Panc1 (cell line): ENCODE results near the gene ARPP21. TPM values are rescaled to one million over a fixed set of nuclear protein-coding genes. Genes with fewer than 3 reads are reported as not detected.

Source experiments
- ATAC-seq: fragments of 200-7000 bp; cut with Tn5 transposase; 2 replicates; pipeline ENCODE4 v1.9.1; 2020; ENCODE audit warnings: mild to moderate bottlenecking, moderate library complexity
- BruUV-seq: library from RNA; stranded (reverse); fragments of 400-500 nt; replicated peaks from 2 replicates; lab custom pipeline; 2021; lab: Mats Ljungman, UMichigan
- CTCF ChIA-PET: fragments of 300-600 bp; sonication (Branson Sonifier 250); formaldehyde crosslinking; loops from one replicate; lab custom pipeline; 2022; ENCODE audit warnings: antibody characterized with exemption; lab: Charles Lee
- POLR2A ChIA-PET: fragments of 300-600 bp; sonication (Branson Sonifier 250); formaldehyde crosslinking; loops from one replicate; lab custom pipeline; 2022; ENCODE audit warnings: antibody characterized with exemption; lab: Charles Lee
- DNase-seq: peaks from one replicate; pipeline ENCODE4 v3.0.0-alpha.2; 2010; ENCODE audit warnings: low read depth, low spot score
- H3K27ac ChIP-seq: 2 replicates; pipeline ENCODE4 v1.5.1; 2011; ENCODE audit warnings: mild to moderate bottlenecking, low read length, inconsistent platforms
- H3K27me3 ChIP-seq: fragments of 200-500 bp; sonication (Bioruptor generic); 2 replicates; pipeline ENCODE4 v1.6.0; 2014; ENCODE audit warnings: low read length, inconsistent platforms; ENCODE audit not compliant: control insufficient read depth, insufficient read depth
- H3K36me3 ChIP-seq: fragments of 200-500 bp; sonication (Bioruptor generic); 2 replicates; pipeline ENCODE4 v1.5.1; 2014; ENCODE audit warnings: inconsistent platforms, mild to moderate bottlenecking, low read length, moderate library complexity; ENCODE audit not compliant: control insufficient read depth, insufficient read depth
- H3K4me1 ChIP-seq: 2 replicates; pipeline ENCODE4 v1.5.1; 2011; ENCODE audit warnings: inconsistent platforms, mild to moderate bottlenecking, low read length, moderate library complexity; ENCODE audit not compliant: control insufficient read depth, insufficient read depth
- H3K4me3 ChIP-seq, 2 experiments: 2 replicates each; pipeline ENCODE4 v1.5.1; 2011 to 2012; ENCODE audit warnings: low read depth in 2 of 2, low read length in 2 of 2, mild to moderate bottlenecking in 2 of 2, inconsistent platforms in 1 of 2, moderate library complexity in 1 of 2
- H3K9me3 ChIP-seq: fragments of 200-500 bp; sonication (Bioruptor generic); 2 replicates; pipeline ENCODE4 v1.5.1; 2014; ENCODE audit warnings: low read depth, mild to moderate bottlenecking, inconsistent platforms, low read length, moderate library complexity; ENCODE audit not compliant: control insufficient read depth, insufficient read depth
- CTCF ChIP-seq: fragments of 450-650 bp; IDR thresholded peaks from 2 replicates; pipeline ENCODE4 v1.5.1; 2017; ENCODE audit warnings: mild to moderate bottlenecking
- POLR2AphosphoS5 ChIP-seq: IDR thresholded peaks from 2 replicates; pipeline ENCODE4 v1.6.1; 2012; ENCODE audit warnings: mild to moderate bottlenecking, low read depth, low read length, moderate library complexity
- REST ChIP-seq, 2 experiments: IDR thresholded peaks; 2 replicates each; pipeline ENCODE4 v1.6.1; 2011 to 2012; ENCODE audit warnings: low read depth in 2 of 2, control low read depth in 1 of 2, low read length in 1 of 2, mild to moderate bottlenecking in 1 of 2, moderate library complexity in 1 of 2; ENCODE audit not compliant: insufficient read depth in 1 of 2
- SIN3A ChIP-seq: IDR thresholded peaks from 2 replicates; pipeline ENCODE4 v1.6.1; 2012; ENCODE audit warnings: low read depth, mild to moderate bottlenecking, low read length, moderate library complexity, borderline replicate concordance; ENCODE audit not compliant: insufficient read depth
- TCF7L2 ChIP-seq: IDR thresholded peaks from 2 replicates; pipeline ENCODE4 v1.6.1; 2011; ENCODE audit warnings: mild to moderate bottlenecking, low read depth, low read length, inconsistent platforms
- in situ Hi-C: cut with HindIII; loops from 2 replicates; pipeline ENCODE4 v1.10.0; 2016; ENCODE audit warnings: low sequenced_read_pairs, low pct_unique_long_range_greater_than_20kb
- intact Hi-C: fragments of 100-400 bp; cut with micrococcal nuclease; formaldehyde crosslinking; loops from one replicate; pipeline ENCODE4 v1.10.0; 2022; ENCODE audit not compliant: unreplicated experiment
- total RNA-seq: library from RNA; stranded (reverse); gene quantifications from one replicate; pipeline ENCODE4 v1.2.1, GENCODE V29; 2021; ENCODE audit not compliant: unreplicated experiment

Gene ARPP21
- total RNA-seq, 1 experiment from 2014 or later, result not detected

- TF ChIP-seq POLR2AphosphoS5 (no peak), TCF7L2 (no peak), REST (IDR thresholded peaks at IDR 0.05; ENCODE audit: insufficient read depth in 1 of 2, low read depth in 2 of 2, low read length in 1 of 2) (no peak), CTCF (no peak), SIN3A (no peak)
- intact Hi-C loops (no loop called here), in situ Hi-C loops (no loop called here)
- Histone ChIP-seq H3K36me3 (no peaks in the 10 kb centered on the region), H3K27ac (no peak overlapping the region), H3K9me3 (no peaks in the 10 kb centered on the region), H3K27me3 (no peaks in the 10 kb centered on the region), H3K4me1 (no peaks in the 10 kb centered on the region), H3K4me3 (no peak overlapping the region)
- DNase-seq, result no peak
- ATAC-seq, result no peak
- POLR2A ChIA-PET, result no interaction called here
- no TSS peak for BruUV-seq
- CTCF ChIA-PET, result no interaction called here
These were observed 83.6 kb downstream of the ARPP21 start for GRCh38 chr3:35722902-35723301.

- no peaks in the 10 kb centered on the region for H3K27me3 ChIP-seq
- no peak for ATAC-seq
- TF ChIP-seq CTCF, result no peak
- H3K4me1 ChIP-seq, result no peaks in the 10 kb centered on the region
- POLR2A ChIA-PET, result no interaction called here
- CTCF ChIA-PET, result no interaction called here
- BruUV-seq, result no TSS peak
- intact Hi-C loops (no loop called here), in situ Hi-C loops (no loop called here)
- H3K27ac ChIP-seq, result no peak overlapping the region
- no peak for DNase-seq
- no peak overlapping the region for H3K4me3 ChIP-seq
- H3K36me3 ChIP-seq, result no peaks in the 10 kb centered on the region
- H3K9me3 ChIP-seq, result no peaks in the 10 kb centered on the region
These were observed 84.3 kb downstream of the ARPP21 start for GRCh38 chr3:35723480-35724097.
